ENCODE measurements around the gene SPIN2B. TPM values are rescaled to one million over a fixed set of nuclear protein-coding genes. Genes with fewer than 3 reads are reported as not detected.

Gene SPIN2B
- total and polyA plus RNA-seq, 10 of the 15 experiments (the other 5 are each of a cell fraction or from before 2014, with no cell fraction given): 2.7 to 8.9 (median 6.0) TPM

- BruUV-seq (replicated peaks): no TSS peak
Observed at GRCh38 chrX:57134702-57135101, 13.4 kb upstream of the SPIN2B start.

GRCh38 chrX:57133706-57134105 lies 12.4 kb upstream of the SPIN2B start:
- H3K4me1 ChIP-seq (ENCODE audit: control insufficient read depth, insufficient read depth, low read length): no peaks in the 10 kb centered on the region
- intact Hi-C loops (cut with micrococcal nuclease; ENCODE audit: unreplicated experiment) (no loop called here), in situ Hi-C loops (cut with MboI) (loop anchor here (25.0 kb wide), 2 partner anchors 146 to 571 kb away; partner anchors contain the start of genes SPIN3 and UBQLN2)
- H3K27ac ChIP-seq (ENCODE audit: control insufficient read depth, insufficient read depth): no peak overlapping the region
- H3K4me2 ChIP-seq (ENCODE audit: control insufficient read depth, insufficient read depth): no peak overlapping the region
- no peaks in the 10 kb centered on the region for H3K9me3 ChIP-seq (replicated peaks; ENCODE audit: control insufficient read depth, insufficient read depth, low read length)
- RAD21 ChIA-PET (ENCODE audit: unreplicated experiment): no interaction called here
- CTCF ChIA-PET: no interaction called here
- H4K20me1 ChIP-seq (ENCODE audit: control insufficient read depth, insufficient read depth): no peaks in the 10 kb centered on the region
- FAIRE-seq (no peak), DNase-seq (ENCODE audit: low read depth, low spot score) (no peak), ATAC-seq (no peak)
- H2AFZ ChIP-seq (ENCODE audit: control insufficient read depth, low read depth, low read length): no peak overlapping the region
- H3K79me2 ChIP-seq (ENCODE audit: control insufficient read depth, insufficient read depth, low read length): no peaks in the 10 kb centered on the region
- SMC1A ChIA-PET (ENCODE audit: uncharacterized antibody, unreplicated experiment): no interaction called here
- no peaks in the 10 kb centered on the region for H3K27me3 ChIP-seq (replicated peaks in 1 of 2; ENCODE audit: control insufficient read depth in 2 of 2, insufficient read depth in 2 of 2, low read length in 1 of 2)
- H3K4me3 ChIP-seq: no peak overlapping the region
- no peaks in the 10 kb centered on the region for H3K36me3 ChIP-seq (ENCODE audit: control insufficient read depth in 2 of 2, insufficient read depth in 2 of 2, low read length in 1 of 2)
- POLR2A ChIA-PET: no interaction called here
- no TSS peak for BruUV-seq (replicated peaks)
- TF ChIP-seq NBN (IDR thresholded peaks at IDR 0.05): no peak
- no peak for TF ChIP-seq E2F4 (IDR thresholded peaks at IDR 0.05; ENCODE audit: low read depth, low read length)
- no peak for TF ChIP-seq SRF (IDR thresholded peaks at IDR 0.05; ENCODE audit: low read depth in 2 of 2, low read length in 2 of 2)
- TF ChIP-seq HDGF (IDR thresholded peaks at IDR 0.05): no peak
- no peak for TF ChIP-seq SMAD1 (IDR thresholded peaks at IDR 0.05; ENCODE audit: low read depth, partially characterized antibody)
- no peak for TF ChIP-seq ZNF207 (IDR thresholded peaks at IDR 0.05; ENCODE audit: borderline replicate concordance)
- TF ChIP-seq TARDBP (IDR thresholded peaks at IDR 0.05; ENCODE audit: borderline replicate concordance): no peak
- TF ChIP-seq CREM (IDR thresholded peaks at IDR 0.05; ENCODE audit: low read depth): no peak
- TF ChIP-seq, protein P1, sequence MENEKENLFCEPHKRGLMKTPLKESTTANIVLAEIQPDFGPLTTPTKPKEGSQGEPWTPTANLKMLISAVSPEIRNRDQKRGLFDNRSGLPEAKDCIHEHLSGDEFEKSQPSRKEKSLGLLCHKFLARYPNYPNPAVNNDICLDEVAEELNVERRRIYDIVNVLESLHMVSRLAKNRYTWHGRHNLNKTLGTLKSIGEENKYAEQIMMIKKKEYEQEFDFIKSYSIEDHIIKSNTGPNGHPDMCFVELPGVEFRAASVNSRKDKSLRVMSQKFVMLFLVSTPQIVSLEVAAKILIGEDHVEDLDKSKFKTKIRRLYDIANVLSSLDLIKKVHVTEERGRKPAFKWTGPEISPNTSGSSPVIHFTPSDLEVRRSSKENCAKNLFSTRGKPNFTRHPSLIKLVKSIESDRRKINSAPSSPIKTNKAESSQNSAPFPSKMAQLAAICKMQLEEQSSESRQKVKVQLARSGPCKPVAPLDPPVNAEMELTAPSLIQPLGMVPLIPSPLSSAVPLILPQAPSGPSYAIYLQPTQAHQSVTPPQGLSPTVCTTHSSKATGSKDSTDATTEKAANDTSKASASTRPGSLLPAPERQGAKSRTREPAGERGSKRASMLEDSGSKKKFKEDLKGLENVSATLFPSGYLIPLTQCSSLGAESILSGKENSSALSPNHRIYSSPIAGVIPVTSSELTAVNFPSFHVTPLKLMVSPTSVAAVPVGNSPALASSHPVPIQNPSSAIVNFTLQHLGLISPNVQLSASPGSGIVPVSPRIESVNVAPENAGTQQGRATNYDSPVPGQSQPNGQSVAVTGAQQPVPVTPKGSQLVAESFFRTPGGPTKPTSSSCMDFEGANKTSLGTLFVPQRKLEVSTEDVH (IDR thresholded peaks at IDR 0.05; ENCODE audit: low read depth, partially characterized antibody): no peak
- WGBS (ENCODE audit: insufficient coverage, insufficient replicate concordance, low lambda C conversion rate, missing lambda C conversion rate): 32% methylated on average over 4 of the region's 4 CpGs
- no peak overlapping the region for H3K9ac ChIP-seq (ENCODE audit: control insufficient read depth, insufficient read depth, low read length)

More at GRCh38 chrX:57134702-57135101, 13.4 kb upstream of the SPIN2B start:
- ChIA-PET RAD21 (ENCODE audit: unreplicated experiment) (no interaction called here), SMC1A (ENCODE audit: uncharacterized antibody, unreplicated experiment) (no interaction called here), CTCF (no interaction called here), POLR2A (no interaction called here)
- no peak for FAIRE-seq
- no peak for DNase-seq (ENCODE audit: low read depth, low spot score)
- no peak overlapping the region for H3K9ac ChIP-seq (ENCODE audit: control insufficient read depth, insufficient read depth, low read length)
- no peaks in the 10 kb centered on the region for H3K36me3 ChIP-seq (ENCODE audit: control insufficient read depth in 2 of 2, insufficient read depth in 2 of 2, low read length in 1 of 2)
- no peaks in the 10 kb centered on the region for H3K4me1 ChIP-seq (ENCODE audit: control insufficient read depth, insufficient read depth, low read length)
- WGBS (ENCODE audit: insufficient coverage, insufficient replicate concordance, low lambda C conversion rate, missing lambda C conversion rate): 63% methylated on average over 3 of the region's 3 CpGs
- ATAC-seq: no peak
- no peak overlapping the region for H2AFZ ChIP-seq (ENCODE audit: control insufficient read depth, low read depth, low read length)
- H3K27me3 ChIP-seq (replicated peaks in 1 of 2; ENCODE audit: control insufficient read depth in 2 of 2, insufficient read depth in 2 of 2, low read length in 1 of 2): no peaks in the 10 kb centered on the region
- intact Hi-C loops (cut with micrococcal nuclease; ENCODE audit: unreplicated experiment) (no loop called here), in situ Hi-C loops (cut with MboI) (loop anchor here (25.0 kb wide), 2 partner anchors 147 to 572 kb away; partner anchors contain the start of genes SPIN3 and UBQLN2)
- no peak for TF ChIP-seq SPI1 (IDR thresholded peaks at IDR 0.05; ENCODE audit: borderline replicate concordance, insufficient read depth, low read depth, low read length)
- no peak for TF ChIP-seq SMAD1 (IDR thresholded peaks at IDR 0.05; ENCODE audit: low read depth, partially characterized antibody)
- TF ChIP-seq ASH2L (IDR thresholded peaks at IDR 0.05; ENCODE audit: borderline replicate concordance, low read depth): no peak
- TF ChIP-seq PML (IDR thresholded peaks at IDR 0.05; ENCODE audit: low read length): no peak
- no peak for TF ChIP-seq MEF2B (IDR thresholded peaks at IDR 0.05; ENCODE audit: partially characterized antibody, poor library complexity, severe bottlenecking)
- no peak overlapping the region for H3K4me3 ChIP-seq
- no peaks in the 10 kb centered on the region for H4K20me1 ChIP-seq (ENCODE audit: control insufficient read depth, insufficient read depth)
- H3K9me3 ChIP-seq (replicated peaks; ENCODE audit: control insufficient read depth, insufficient read depth, low read length): no peaks in the 10 kb centered on the region
- no peak overlapping the region for H3K4me2 ChIP-seq (ENCODE audit: control insufficient read depth, insufficient read depth)
- H3K79me2 ChIP-seq (ENCODE audit: control insufficient read depth, insufficient read depth, low read length): no peaks in the 10 kb centered on the region
- no peak overlapping the region for H3K27ac ChIP-seq (ENCODE audit: control insufficient read depth, insufficient read depth)

Measured in GM12878 (cell line).